H1 (cell line): ENCODE results near the gene CADPS. TPM values are rescaled to one million over a fixed set of nuclear protein-coding genes. Genes with fewer than 3 reads are reported as not detected.

Experiments
- CTCF ChIA-PET: fragments of 300-600 bp; sonication (Branson Sonifier 250); formaldehyde crosslinking; loops from one replicate; lab custom pipeline; 2021; ENCODE audit not compliant: partially characterized antibody; lab: Charles Lee
- POLR2A ChIA-PET: fragments of 300-600 bp; sonication (Branson Sonifier 250); formaldehyde crosslinking; loops from one replicate; lab custom pipeline; 2021; ENCODE audit warnings: inconsistent platforms; ENCODE audit not compliant: partially characterized antibody; lab: Charles Lee
- DNase-seq, 2 experiments: peaks; one replicate each; pipeline versions ENCODE4 v3.0.0 to v3.0.0-alpha.2; 2010 to 2022; ENCODE audit warnings: low spot score in 2 of 2, low read depth in 1 of 2, mixed read lengths in 1 of 2
- FAIRE-seq: peaks from 2 replicates; lab custom pipeline; 2011; peaks lifted over from hg19 to GRCh38; lab: Jason Lieb, UNC
- H2AFZ ChIP-seq: 2 replicates; pipeline ENCODE4 v1.8.1; 2012; ENCODE audit warnings: low read length, inconsistent platforms
- H2AK5ac ChIP-seq: 2 replicates; pipeline ENCODE4 v1.6.1; 2013; ENCODE audit warnings: low read depth, low read length
- H2BK120ac ChIP-seq: replicated peaks from 2 replicates; pipeline ENCODE3; 2013; ENCODE audit warnings: low read depth, low read length, inconsistent platforms
- H2BK12ac ChIP-seq: 2 replicates; pipeline ENCODE4 v1.6.1; 2013; ENCODE audit warnings: low read depth, low read length
- H2BK15ac ChIP-seq: 2 replicates; pipeline ENCODE4 v1.6.1; 2013; ENCODE audit warnings: low read length
- H2BK20ac ChIP-seq: 2 replicates; pipeline ENCODE4 v1.6.1; 2013; ENCODE audit warnings: low read length
- H2BK5ac ChIP-seq: 2 replicates; pipeline ENCODE4 v1.6.1; 2013; ENCODE audit warnings: low read depth, low read length
- H3K14ac ChIP-seq: 2 replicates; pipeline ENCODE4 v1.6.1; 2013; ENCODE audit warnings: inconsistent platforms; ENCODE audit not compliant: insufficient read length
- H3K18ac ChIP-seq: 2 replicates; pipeline ENCODE4 v1.6.1; 2013; ENCODE audit warnings: low read length; ENCODE audit errors: extremely low read depth
- H3K23ac ChIP-seq: 2 replicates; pipeline ENCODE4 v1.6.1; 2013; ENCODE audit warnings: inconsistent platforms; ENCODE audit not compliant: insufficient read length
- H3K23me2 ChIP-seq: 2 replicates; pipeline ENCODE4 v1.6.1; 2013; ENCODE audit warnings: low read depth, low read length
- H3K27ac ChIP-seq: 2 replicates; pipeline ENCODE4 v1.6.1; 2011; ENCODE audit warnings: low read depth, low read length, inconsistent platforms
- H3K27me3 ChIP-seq, 4 experiments: replicated peaks in 1 of 4; 1 replicate in 1 of 4; 2 replicates in 3 of 4; pipeline versions ENCODE4 v1.6.1 to v1.8.1; 2011 to 2013; ENCODE audit warnings: low read length in 3 of 4, mild to moderate bottlenecking in 3 of 4, inconsistent platforms in 2 of 4, mixed read lengths in 2 of 4, moderate library complexity in 1 of 4; ENCODE audit not compliant: control insufficient read depth in 3 of 4, insufficient read depth in 3 of 4; ENCODE audit errors: extremely low read depth in 1 of 4
- H3K36me3 ChIP-seq, 4 experiments: 2 replicates each; pipeline versions ENCODE4 v1.6.1 to v1.8.1; 2011 to 2013; ENCODE audit warnings: mild to moderate bottlenecking in 4 of 4, low read length in 3 of 4, moderate library complexity in 2 of 4, control low read depth in 1 of 4, inconsistent platforms in 1 of 4; ENCODE audit not compliant: insufficient read depth in 4 of 4, control insufficient read depth in 2 of 4
- H3K4ac ChIP-seq: replicated peaks from 2 replicates; pipeline ENCODE3; 2013; ENCODE audit warnings: low read length, low read depth, mixed read lengths, inconsistent platforms; ENCODE audit not compliant: insufficient read length
- H3K4me1 ChIP-seq, 4 experiments: replicated peaks in 1 of 4; 1 replicate in 1 of 4; 2 replicates in 3 of 4; pipeline versions ENCODE4 v1.6.1 to v1.8.1; 2011 to 2013; ENCODE audit warnings: low read length in 3 of 4, inconsistent platforms in 2 of 4, mixed read lengths in 1 of 4; ENCODE audit not compliant: insufficient read depth in 4 of 4, control insufficient read depth in 3 of 4
- H3K4me2 ChIP-seq, 2 experiments: 2 replicates each; pipeline versions ENCODE4 v1.6.1 to v1.8.1; 2011 to 2013; ENCODE audit warnings: low read depth in 2 of 2, low read length in 2 of 2, control low read depth in 1 of 2, inconsistent platforms in 1 of 2, mild to moderate bottlenecking in 1 of 2; ENCODE audit not compliant: insufficient read depth in 1 of 2
- H3K4me3 ChIP-seq, 4 experiments: fragments of 200-600, 300-600 bp in 1 of 4; sonication (generic), shearing (Covaris generic), sonication (Bioruptor Twin) in 1 of 4; 2 replicates each; pipeline versions ENCODE4 v1.5.1 to v1.8.1; 2011 to 2016; ENCODE audit warnings: low read length in 4 of 4, low read depth in 3 of 4, control low read depth in 2 of 4, inconsistent platforms in 2 of 4, mild to moderate bottlenecking in 2 of 4, mixed read lengths in 1 of 4, moderate library complexity in 1 of 4; ENCODE audit not compliant: insufficient read depth in 2 of 4; ENCODE audit errors: extremely low read depth in 1 of 4
- H3K56ac ChIP-seq: replicated peaks from 2 replicates; pipeline ENCODE3; 2013; ENCODE audit warnings: low read depth, mild to moderate bottlenecking, mixed read lengths, low read length, inconsistent platforms; ENCODE audit not compliant: insufficient read length
- H3K79me1 ChIP-seq: 2 replicates; pipeline ENCODE4 v1.6.1; 2013; ENCODE audit warnings: low read depth, low read length, control low read depth
- H3K79me2 ChIP-seq, 2 experiments: 2 replicates each; pipeline versions ENCODE4 v1.6.1 to v1.8.1; 2012 to 2013; ENCODE audit warnings: low read length in 2 of 2, mild to moderate bottlenecking in 2 of 2, inconsistent platforms in 1 of 2; ENCODE audit not compliant: insufficient read depth in 2 of 2, control insufficient read depth in 1 of 2
- H3K9ac ChIP-seq, 4 experiments: replicated peaks in 1 of 4; 1 replicate in 1 of 4; 2 replicates in 3 of 4; pipeline versions ENCODE4 v1.6.1 to v1.8.1; 2011 to 2013; ENCODE audit warnings: low read depth in 3 of 4, low read length in 3 of 4, control low read depth in 2 of 4, mild to moderate bottlenecking in 2 of 4, moderate library complexity in 2 of 4, inconsistent platforms in 1 of 4; ENCODE audit errors: extremely low read depth in 1 of 4
- H3K9me3 ChIP-seq, 2 experiments: 2 replicates each; pipeline versions ENCODE4 v1.6.1 to v1.8.1; 2012 to 2013; ENCODE audit warnings: mild to moderate bottlenecking in 2 of 2, moderate library complexity in 2 of 2, control low read depth in 1 of 2, inconsistent platforms in 1 of 2, low read depth in 1 of 2, low read length in 1 of 2, mixed read lengths in 1 of 2; ENCODE audit not compliant: insufficient read depth in 2 of 2
- H4K20me1 ChIP-seq, 2 experiments: replicated peaks in 1 of 2; 2 replicates each; pipeline versions ENCODE3 to v1.8.1; 2011 to 2013; ENCODE audit warnings: inconsistent platforms in 2 of 2, low read length in 2 of 2, mild to moderate bottlenecking in 1 of 2; ENCODE audit not compliant: insufficient read depth in 2 of 2, control insufficient read depth in 1 of 2
- H4K5ac ChIP-seq: 2 replicates; pipeline ENCODE4 v1.6.1; 2013; ENCODE audit warnings: low read length, low read depth, mixed read lengths, inconsistent platforms; ENCODE audit not compliant: insufficient read length
- H4K8ac ChIP-seq: 2 replicates; pipeline ENCODE4 v1.8.0; 2013; ENCODE audit warnings: mild to moderate bottlenecking, moderate library complexity, low read length, inconsistent platforms; ENCODE audit not compliant: insufficient read depth; ENCODE audit errors: extremely low read depth
- H4K91ac ChIP-seq: replicated peaks from 2 replicates; pipeline ENCODE3; 2013; ENCODE audit warnings: low read length, mixed read lengths, inconsistent platforms; ENCODE audit not compliant: insufficient read length
- BCL11A ChIP-seq, 2 experiments: IDR thresholded peaks; one replicate each; pipeline ENCODE4 v1.6.1; 2011; ENCODE audit warnings: low read depth in 2 of 2, low read length in 2 of 2, mild to moderate bottlenecking in 2 of 2
- CBX5 ChIP-seq: fragments of 300-800, 300-1000 bp; sonication (generic); IDR thresholded peaks from 2 replicates; pipeline ENCODE4 v1.7.1; 2016; ENCODE audit warnings: antibody characterized with exemption, low read length, low read depth
- POU5F1 ChIP-seq: IDR thresholded peaks from 2 replicates; pipeline ENCODE4 v1.6.1; 2011; ENCODE audit warnings: low read depth, mild to moderate bottlenecking, low read length, moderate library complexity
- RAD21 ChIP-seq, 2 experiments: IDR thresholded peaks in 1 of 2; conservative IDR thresholded peaks in 1 of 2; 2 replicates each; pipeline ENCODE4 v1.6.1; 2011; ENCODE audit warnings: low read depth in 2 of 2, low read length in 2 of 2, improper control_type of control experiment in 1 of 2, inconsistent platforms in 1 of 2, mild to moderate bottlenecking in 1 of 2, moderate library complexity in 1 of 2
- RXRA ChIP-seq: IDR thresholded peaks from 2 replicates; pipeline ENCODE4 v1.6.1; 2011; ENCODE audit warnings: low read depth, mild to moderate bottlenecking, low read length, moderate library complexity; ENCODE audit not compliant: insufficient read depth
- SAP30 ChIP-seq: fragments of 300-600 bp; sonication (generic); IDR thresholded peaks from 2 replicates; pipeline ENCODE4 v1.7.1; 2012; ENCODE audit warnings: low read length, moderate library complexity, mild to moderate bottlenecking, inconsistent platforms; ENCODE audit not compliant: insufficient read depth, insufficient replicate concordance
- SIRT6 ChIP-seq: IDR thresholded peaks from one replicate; pipeline ENCODE4 v1.7.1; 2012; ENCODE audit warnings: low read length, inconsistent platforms
- SP1 ChIP-seq: IDR thresholded peaks from 2 replicates; pipeline ENCODE4 v1.6.1; 2011; ENCODE audit warnings: low read depth, low read length
- ZNF274 ChIP-seq: IDR thresholded peaks from 2 replicates; pipeline ENCODE4 v1.7.0; 2012; ENCODE audit warnings: low read length, borderline replicate concordance; ENCODE audit errors: extremely low read depth
- polyA plus RNA-seq, 7 experiments: library from polyadenylated mRNA; depleted of rRNA in 3 of 7; stranded (reverse) in 5 of 7; unstranded in 2 of 7; fragments of >200 nt in 5 of 7; fragments of 200-250 nt in 2 of 7; gene quantifications; 1 replicate in 5 of 7; 2 replicates in 1 of 7; 4 replicates in 1 of 7; pipeline versions ENCODE4 v1.2.1 to v1.2.3, GENCODE V29; 2011 to 2013; ENCODE audit warnings: missing spikeins in 2 of 7, mixed read lengths in 2 of 7
- total RNA-seq: library from RNA; stranded (reverse); fragmentation: NEBNext Ultra II Directional; extraction: Animal tissue kit (Norgen Biotek cat#: 25700); gene quantifications from 2 replicates; pipeline ENCODE4 v1.2.1, GENCODE V29; 2021
- TF ChIP-seq, protein P1 (sequence below), 3 experiments: IDR thresholded peaks; 1 replicate in 2 of 3; 2 replicates in 1 of 3; pipeline versions ENCODE4 v1.5.1 to v1.6.1; 2011; ENCODE audit warnings: low read length in 3 of 3, mild to moderate bottlenecking in 3 of 3, inconsistent platforms in 2 of 3, low read depth in 1 of 3, moderate library complexity in 1 of 3; ENCODE audit not compliant: insufficient read depth in 1 of 3; ENCODE audit errors: control extremely low read depth in 1 of 3
- TF ChIP-seq, protein P2 (sequence below): IDR thresholded peaks from 2 replicates; pipeline ENCODE4 v1.6.1; 2011; ENCODE audit warnings: low read length, improper control_type of control experiment

Gene CADPS
- total and polyA plus RNA-seq, 2 of the 8 experiments (the other 6 are each of a cell fraction or from before 2014, with no cell fraction given), result 7.1 to 10.2 TPM

DNA sequence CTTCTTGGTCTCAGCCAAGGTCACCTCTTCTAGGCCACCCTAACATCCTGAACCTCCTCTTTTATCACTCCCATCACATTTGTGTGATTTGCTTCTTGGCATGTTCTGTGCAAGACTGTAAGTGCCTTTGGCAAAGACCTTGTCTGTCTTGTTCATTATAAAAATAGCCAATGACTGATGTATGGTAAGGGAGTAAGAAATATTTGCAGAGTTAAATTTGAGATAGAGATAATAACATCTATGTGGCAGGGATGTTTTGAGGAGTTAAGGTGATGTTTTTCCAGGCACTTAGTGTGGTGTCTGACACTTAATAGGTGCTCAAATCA, 202.3 kb downstream of the CADPS start:
- Histone ChIP-seq H3K4me2 (no peak overlapping the region), H3K79me2 (no peaks in the 10 kb centered on the region), H4K20me1 (no peaks in the 10 kb centered on the region), H3K36me3 (no peaks in the 10 kb centered on the region), H3K9ac (no peak overlapping the region), H3K23ac (no peak overlapping the region), H2BK12ac (no peak overlapping the region), H4K5ac (no peak overlapping the region), H4K91ac (no peak overlapping the region), H3K79me1 (no peaks in the 10 kb centered on the region), H2BK5ac (no peak overlapping the region), H3K27ac (no peak overlapping the region), H3K14ac (no peak overlapping the region), H3K4ac (no peak overlapping the region), H3K9me3 (no peaks in the 10 kb centered on the region), H3K4me1 (peaks cover 3 to 12% (median 6%) of the 10 kb centered on the region in 4 experiments; a peak in 6 of 7 replicates), H3K56ac (no peak overlapping the region), H3K4me3 (no peak overlapping the region), H2BK15ac (no peak overlapping the region), H2AFZ (no peak overlapping the region), H3K18ac (no peak overlapping the region), H3K23me2 (no peaks in the 10 kb centered on the region), H2BK120ac (no peak overlapping the region), H4K8ac (no peak overlapping the region), H2AK5ac (no peak overlapping the region), H3K27me3 (peaks cover 0 to under 1% (median 0%) of the 10 kb centered on the region in 4 experiments; a peak in 1 of 7 replicates), H2BK20ac (no peak overlapping the region)
- POLR2A ChIA-PET, result no interaction called here
- TF ChIP-seq BCL11A (IDR thresholded peaks at IDR 0.05; ENCODE audit: low read depth in 2 of 2, low read length in 2 of 2), result no peak
- TF ChIP-seq CBX5, result no peak
- TF ChIP-seq, protein P1, sequence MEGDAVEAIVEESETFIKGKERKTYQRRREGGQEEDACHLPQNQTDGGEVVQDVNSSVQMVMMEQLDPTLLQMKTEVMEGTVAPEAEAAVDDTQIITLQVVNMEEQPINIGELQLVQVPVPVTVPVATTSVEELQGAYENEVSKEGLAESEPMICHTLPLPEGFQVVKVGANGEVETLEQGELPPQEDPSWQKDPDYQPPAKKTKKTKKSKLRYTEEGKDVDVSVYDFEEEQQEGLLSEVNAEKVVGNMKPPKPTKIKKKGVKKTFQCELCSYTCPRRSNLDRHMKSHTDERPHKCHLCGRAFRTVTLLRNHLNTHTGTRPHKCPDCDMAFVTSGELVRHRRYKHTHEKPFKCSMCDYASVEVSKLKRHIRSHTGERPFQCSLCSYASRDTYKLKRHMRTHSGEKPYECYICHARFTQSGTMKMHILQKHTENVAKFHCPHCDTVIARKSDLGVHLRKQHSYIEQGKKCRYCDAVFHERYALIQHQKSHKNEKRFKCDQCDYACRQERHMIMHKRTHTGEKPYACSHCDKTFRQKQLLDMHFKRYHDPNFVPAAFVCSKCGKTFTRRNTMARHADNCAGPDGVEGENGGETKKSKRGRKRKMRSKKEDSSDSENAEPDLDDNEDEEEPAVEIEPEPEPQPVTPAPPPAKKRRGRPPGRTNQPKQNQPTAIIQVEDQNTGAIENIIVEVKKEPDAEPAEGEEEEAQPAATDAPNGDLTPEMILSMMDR (IDR thresholded peaks at IDR 0.05; ENCODE audit: control extremely low read depth in 1 of 3, insufficient read depth in 1 of 3, low read depth in 1 of 3, low read length in 3 of 3), result no peak
- TF ChIP-seq, protein P2, sequence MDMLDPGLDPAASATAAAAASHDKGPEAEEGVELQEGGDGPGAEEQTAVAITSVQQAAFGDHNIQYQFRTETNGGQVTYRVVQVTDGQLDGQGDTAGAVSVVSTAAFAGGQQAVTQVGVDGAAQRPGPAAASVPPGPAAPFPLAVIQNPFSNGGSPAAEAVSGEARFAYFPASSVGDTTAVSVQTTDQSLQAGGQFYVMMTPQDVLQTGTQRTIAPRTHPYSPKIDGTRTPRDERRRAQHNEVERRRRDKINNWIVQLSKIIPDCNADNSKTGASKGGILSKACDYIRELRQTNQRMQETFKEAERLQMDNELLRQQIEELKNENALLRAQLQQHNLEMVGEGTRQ, result no peak
- no peak for TF ChIP-seq SAP30
- no peak for TF ChIP-seq POU5F1
- TF ChIP-seq ZNF274, result no peak
- TF ChIP-seq RXRA, result no peak
- TF ChIP-seq SP1, result no peak
- TF ChIP-seq SIRT6, result no peak
- no peak for TF ChIP-seq RAD21 (IDR thresholded peaks at IDR 0.05 in 1 of 2, conservative IDR thresholded peaks at IDR 0.05 in 1 of 2; ENCODE audit: low read depth in 2 of 2, low read length in 2 of 2)
- FAIRE-seq (no peak), DNase-seq (no peak)
- CTCF ChIA-PET, result no interaction called here
